Measurements from ENCODE around the gene PLPP2.

DNA sequence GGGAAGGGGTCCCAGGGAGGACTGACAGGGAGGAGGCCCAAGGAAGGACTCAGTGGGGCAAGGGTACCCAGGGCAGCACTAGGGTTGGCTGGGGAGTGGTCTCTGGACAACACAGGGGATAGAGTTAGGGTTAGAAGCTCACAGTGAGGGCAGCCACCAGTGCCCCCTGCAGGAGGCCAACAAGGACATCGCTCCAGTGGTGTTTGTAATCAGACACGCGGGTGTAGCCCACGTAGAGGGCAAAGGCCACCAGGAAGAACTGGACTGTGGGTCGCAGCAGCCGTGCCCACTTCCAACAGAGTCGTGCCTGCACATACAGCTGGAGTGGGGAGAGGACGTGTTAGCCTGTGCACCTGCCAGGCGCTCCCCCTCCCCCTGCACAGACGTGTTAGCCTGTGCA lies 9.2 kb downstream of the PLPP2 start:
- TF ChIP-seq, protein P1, sequence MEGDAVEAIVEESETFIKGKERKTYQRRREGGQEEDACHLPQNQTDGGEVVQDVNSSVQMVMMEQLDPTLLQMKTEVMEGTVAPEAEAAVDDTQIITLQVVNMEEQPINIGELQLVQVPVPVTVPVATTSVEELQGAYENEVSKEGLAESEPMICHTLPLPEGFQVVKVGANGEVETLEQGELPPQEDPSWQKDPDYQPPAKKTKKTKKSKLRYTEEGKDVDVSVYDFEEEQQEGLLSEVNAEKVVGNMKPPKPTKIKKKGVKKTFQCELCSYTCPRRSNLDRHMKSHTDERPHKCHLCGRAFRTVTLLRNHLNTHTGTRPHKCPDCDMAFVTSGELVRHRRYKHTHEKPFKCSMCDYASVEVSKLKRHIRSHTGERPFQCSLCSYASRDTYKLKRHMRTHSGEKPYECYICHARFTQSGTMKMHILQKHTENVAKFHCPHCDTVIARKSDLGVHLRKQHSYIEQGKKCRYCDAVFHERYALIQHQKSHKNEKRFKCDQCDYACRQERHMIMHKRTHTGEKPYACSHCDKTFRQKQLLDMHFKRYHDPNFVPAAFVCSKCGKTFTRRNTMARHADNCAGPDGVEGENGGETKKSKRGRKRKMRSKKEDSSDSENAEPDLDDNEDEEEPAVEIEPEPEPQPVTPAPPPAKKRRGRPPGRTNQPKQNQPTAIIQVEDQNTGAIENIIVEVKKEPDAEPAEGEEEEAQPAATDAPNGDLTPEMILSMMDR (IDR thresholded peaks at IDR 0.05; ENCODE audit: insufficient read depth, low read length, poor library complexity, severe bottlenecking): no peak
- no peak for TF ChIP-seq EZH2phosphoT487 (conservative IDR thresholded peaks at IDR 0.05; ENCODE audit: low read length)

Measured in SU-DHL-6 (cell line).